ENCODE measurements around the gene GAPT. TPM values are rescaled to one million over a fixed set of nuclear protein-coding genes. Genes with fewer than 3 reads are reported as not detected.

GAPT gene
- total RNA-seq, 1 donor from 2014 or later, result not detected

- TF ChIP-seq CTCF (IDR thresholded peaks at IDR 0.05), result no peak
- H3K27me3 Mint-ChIP-seq (ENCODE audit: unreplicated experiment), result peaks cover 42% of the 10 kb centered on the region
- H3K27ac Mint-ChIP-seq (ENCODE audit: unreplicated experiment), result no peak overlapping the region
- DNase-seq (ENCODE audit: extremely low spot score, unreplicated experiment), result no peak
- no peak overlapping the region for H3K4me3 Mint-ChIP-seq (ENCODE audit: unreplicated experiment)
- H3K4me1 Mint-ChIP-seq (ENCODE audit: unreplicated experiment), result no peaks in the 10 kb centered on the region
- H3K36me3 Mint-ChIP-seq (ENCODE audit: unreplicated experiment), result no peaks in the 10 kb centered on the region
- H3K9me3 Mint-ChIP-seq (ENCODE audit: unreplicated experiment), result no peaks in the 10 kb centered on the region
Observed at GRCh38 chr5:58499941-58500340, 8.7 kb downstream of the GAPT start.

DNA sequence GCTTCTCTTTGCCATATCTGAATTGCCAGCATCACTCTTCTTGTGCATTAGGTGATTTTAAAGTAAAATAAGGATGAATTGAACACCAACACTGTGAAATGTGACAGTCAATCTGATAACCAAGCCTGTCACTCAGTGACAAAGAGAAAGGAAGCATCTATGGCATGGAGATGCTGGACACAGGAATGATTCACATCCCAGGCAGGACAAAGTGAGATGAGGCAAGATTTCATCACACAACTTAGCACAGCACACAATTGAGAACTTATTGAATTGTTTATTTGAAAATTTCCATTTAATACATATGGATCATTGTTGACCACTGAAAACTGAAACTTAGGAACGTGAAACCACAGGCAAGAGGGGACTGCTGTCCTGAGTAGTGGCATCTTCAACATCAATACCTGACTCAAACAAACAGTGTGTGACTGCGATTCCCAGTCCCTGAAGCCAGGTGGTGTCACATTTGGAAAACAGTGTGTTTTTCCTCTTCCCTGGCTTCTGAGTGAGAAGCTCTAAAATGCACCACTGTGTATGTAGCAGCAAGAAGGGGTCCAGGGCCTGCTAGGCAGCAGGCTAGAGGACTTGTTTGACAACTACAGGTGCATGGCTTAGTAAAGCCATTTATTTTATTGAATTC lies 10.7 kb downstream of the GAPT start:
- DNase-seq (ENCODE audit: extremely low spot score, unreplicated experiment), result no peak
- H3K9me3 Mint-ChIP-seq (ENCODE audit: unreplicated experiment), result no peaks in the 10 kb centered on the region
- H3K27ac Mint-ChIP-seq (ENCODE audit: unreplicated experiment), result no peak overlapping the region
- no peaks in the 10 kb centered on the region for H3K36me3 Mint-ChIP-seq (ENCODE audit: unreplicated experiment)
- peaks cover 36% of the 10 kb centered on the region for H3K27me3 Mint-ChIP-seq (ENCODE audit: unreplicated experiment)
- TF ChIP-seq CTCF (IDR thresholded peaks at IDR 0.05), result no peak
- H3K4me3 Mint-ChIP-seq (ENCODE audit: unreplicated experiment), result no peak overlapping the region
- no peaks in the 10 kb centered on the region for H3K4me1 Mint-ChIP-seq (ENCODE audit: unreplicated experiment)

GRCh38 chr5:58503390-58504046 lies 12.3 kb downstream of the GAPT start:
- DNase-seq (ENCODE audit: extremely low spot score, unreplicated experiment), result no peak
- no peaks in the 10 kb centered on the region for H3K9me3 Mint-ChIP-seq (ENCODE audit: unreplicated experiment)
- H3K4me1 Mint-ChIP-seq (ENCODE audit: unreplicated experiment), result no peaks in the 10 kb centered on the region
- no peaks in the 10 kb centered on the region for H3K36me3 Mint-ChIP-seq (ENCODE audit: unreplicated experiment)
- no peak for TF ChIP-seq CTCF (IDR thresholded peaks at IDR 0.05)
- H3K27ac Mint-ChIP-seq (ENCODE audit: unreplicated experiment), result no peak overlapping the region
- H3K27me3 Mint-ChIP-seq (ENCODE audit: unreplicated experiment), result peaks cover 39% of the 10 kb centered on the region
- H3K4me3 Mint-ChIP-seq (ENCODE audit: unreplicated experiment), result no peak overlapping the region

DNA sequence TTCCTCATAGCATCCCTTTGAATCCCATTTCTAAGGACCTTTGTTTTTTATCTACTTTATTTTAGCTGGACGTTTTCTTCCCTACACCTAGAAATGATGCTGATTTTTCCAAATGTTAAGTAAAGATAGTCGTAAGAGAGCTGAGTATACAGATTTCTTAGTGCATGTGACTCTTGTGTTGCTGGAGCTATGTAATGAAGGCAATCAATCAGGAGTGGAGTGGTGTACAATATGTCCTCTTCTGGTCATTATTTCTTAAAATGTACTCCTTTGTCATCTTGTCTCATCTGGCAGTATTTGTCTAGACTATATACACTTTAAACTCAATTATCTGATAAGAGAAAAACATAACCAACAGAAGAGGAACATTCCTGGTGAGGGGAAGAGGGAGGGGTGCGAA lies 13.5 kb downstream of the GAPT start:
- Mint-ChIP-seq H3K4me3 (ENCODE audit: unreplicated experiment) (no peak overlapping the region), H3K36me3 (ENCODE audit: unreplicated experiment) (no peaks in the 10 kb centered on the region), H3K9me3 (ENCODE audit: unreplicated experiment) (no peaks in the 10 kb centered on the region), H3K27me3 (ENCODE audit: unreplicated experiment) (peaks cover 43% of the 10 kb centered on the region), H3K4me1 (ENCODE audit: unreplicated experiment) (no peaks in the 10 kb centered on the region), H3K27ac (ENCODE audit: unreplicated experiment) (no peak overlapping the region)
- no peak for DNase-seq (ENCODE audit: extremely low spot score, unreplicated experiment)
- no peak for TF ChIP-seq CTCF (IDR thresholded peaks at IDR 0.05)

- DNase-seq (ENCODE audit: extremely low spot score, unreplicated experiment), result no peak
- Mint-ChIP-seq H3K36me3 (ENCODE audit: unreplicated experiment) (no peaks in the 10 kb centered on the region), H3K9me3 (ENCODE audit: unreplicated experiment) (no peaks in the 10 kb centered on the region), H3K27me3 (ENCODE audit: unreplicated experiment) (peaks cover 43% of the 10 kb centered on the region), H3K4me1 (ENCODE audit: unreplicated experiment) (no peaks in the 10 kb centered on the region), H3K27ac (ENCODE audit: unreplicated experiment) (no peak overlapping the region), H3K4me3 (ENCODE audit: unreplicated experiment) (no peak overlapping the region)
- no peak for TF ChIP-seq CTCF (IDR thresholded peaks at IDR 0.05)
Observed at GRCh38 chr5:58505502-58505901, 14.3 kb downstream of the GAPT start.
